Measurements from ENCODE around the gene G0S2. TPM values are rescaled to one million over a fixed set of nuclear protein-coding genes. Genes with fewer than 3 reads are reported as not detected.

G0S2 gene
- total and polyA plus RNA-seq, 8 donors, result 10.6 to 89.1 (median 36.7) TPM

DNA sequence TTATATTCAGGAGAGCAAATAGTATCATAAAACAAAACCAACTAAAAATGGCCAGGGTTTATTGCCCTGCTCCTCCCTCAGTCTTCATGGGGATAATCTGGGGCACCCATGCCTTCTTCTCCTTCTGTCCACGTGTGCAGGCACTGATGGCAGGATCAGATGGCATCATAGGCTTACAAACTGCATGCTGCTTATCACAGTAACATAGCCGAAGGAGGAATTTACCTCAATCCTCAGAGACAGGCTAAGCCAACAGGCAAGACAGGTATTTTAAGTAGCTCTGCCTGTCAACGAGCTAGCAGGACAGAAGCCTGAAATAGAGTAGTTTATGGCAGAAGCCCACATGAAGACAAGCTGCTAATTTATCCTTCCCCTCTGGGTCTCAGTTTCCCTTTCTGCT is 32.4 kb upstream of the G0S2 start:
- DNase-seq (no peak), ATAC-seq (peak; percentile 7)
- Histone ChIP-seq H3K9me3 (no peaks in the 10 kb centered on the region), H3K27ac (peak overlapping the region in 1 of 2 donors; percentile 45), H3K36me3 (peaks cover 0 to 3% of the 10 kb centered on the region in 2 donors), H3K27me3 (no peaks in the 10 kb centered on the region), H3K4me1 (peaks cover 26 to 37% of the 10 kb centered on the region in 2 donors), H3K4me3 (no peak overlapping the region)
- intact Hi-C loops (cut with DNase I), result no loop called here
- TF ChIP-seq, protein P1, sequence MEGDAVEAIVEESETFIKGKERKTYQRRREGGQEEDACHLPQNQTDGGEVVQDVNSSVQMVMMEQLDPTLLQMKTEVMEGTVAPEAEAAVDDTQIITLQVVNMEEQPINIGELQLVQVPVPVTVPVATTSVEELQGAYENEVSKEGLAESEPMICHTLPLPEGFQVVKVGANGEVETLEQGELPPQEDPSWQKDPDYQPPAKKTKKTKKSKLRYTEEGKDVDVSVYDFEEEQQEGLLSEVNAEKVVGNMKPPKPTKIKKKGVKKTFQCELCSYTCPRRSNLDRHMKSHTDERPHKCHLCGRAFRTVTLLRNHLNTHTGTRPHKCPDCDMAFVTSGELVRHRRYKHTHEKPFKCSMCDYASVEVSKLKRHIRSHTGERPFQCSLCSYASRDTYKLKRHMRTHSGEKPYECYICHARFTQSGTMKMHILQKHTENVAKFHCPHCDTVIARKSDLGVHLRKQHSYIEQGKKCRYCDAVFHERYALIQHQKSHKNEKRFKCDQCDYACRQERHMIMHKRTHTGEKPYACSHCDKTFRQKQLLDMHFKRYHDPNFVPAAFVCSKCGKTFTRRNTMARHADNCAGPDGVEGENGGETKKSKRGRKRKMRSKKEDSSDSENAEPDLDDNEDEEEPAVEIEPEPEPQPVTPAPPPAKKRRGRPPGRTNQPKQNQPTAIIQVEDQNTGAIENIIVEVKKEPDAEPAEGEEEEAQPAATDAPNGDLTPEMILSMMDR (IDR thresholded peaks at IDR 0.05), result no peak

DNA sequence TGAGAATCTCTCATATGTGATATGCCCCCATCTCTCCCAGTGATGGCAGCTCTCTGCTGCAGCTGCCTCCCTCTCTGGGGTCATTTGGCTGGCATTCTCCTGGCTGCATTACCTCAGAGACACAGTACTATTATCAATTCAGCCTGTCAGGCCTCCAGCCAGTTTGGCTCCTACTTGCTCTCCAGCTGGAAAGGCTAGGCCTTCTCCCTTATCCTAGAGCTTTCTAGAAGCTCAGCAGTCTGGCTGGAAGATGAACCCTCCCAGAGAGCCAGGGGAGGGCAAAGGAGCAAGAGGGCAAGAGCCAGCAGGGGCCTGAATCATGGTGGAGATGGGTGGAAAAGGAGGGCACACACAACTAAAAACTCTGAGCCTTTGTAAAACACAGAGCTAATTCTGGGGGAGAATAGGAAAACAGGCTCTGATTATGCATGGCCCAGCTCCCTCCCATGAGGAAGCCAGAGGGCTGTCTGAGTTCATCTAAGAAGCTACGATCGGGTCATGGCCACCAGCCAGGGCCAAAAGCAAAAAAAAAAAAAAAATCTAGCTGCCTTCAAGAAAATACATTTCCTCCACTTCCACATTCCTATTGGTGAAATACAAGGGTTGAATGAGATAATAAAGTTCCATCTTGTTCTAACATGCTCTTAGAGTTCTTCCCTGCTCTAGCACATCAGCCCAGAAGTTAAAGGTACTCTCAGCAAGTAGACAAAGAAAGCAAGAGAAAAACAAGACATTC is 31.8 kb upstream of the G0S2 start:
- H3K9me3 ChIP-seq, result no peaks in the 10 kb centered on the region
- DNase-seq (peak in 2 of 4 donors; percentile 75 to 82), ATAC-seq (peak; percentile 31)
- H3K4me1 ChIP-seq, result peaks cover 31 to 43% of the 10 kb centered on the region in 2 donors
- H3K36me3 ChIP-seq, result no peaks in the 10 kb centered on the region
- H3K27ac ChIP-seq, result peak overlapping the region; percentile 5 to 45
- H3K27me3 ChIP-seq, result no peaks in the 10 kb centered on the region
- H3K4me3 ChIP-seq, result no peak overlapping the region
- intact Hi-C loops (cut with DNase I), result no loop called here
- TF ChIP-seq, protein P1 (IDR thresholded peaks at IDR 0.05), result no peak

DNA sequence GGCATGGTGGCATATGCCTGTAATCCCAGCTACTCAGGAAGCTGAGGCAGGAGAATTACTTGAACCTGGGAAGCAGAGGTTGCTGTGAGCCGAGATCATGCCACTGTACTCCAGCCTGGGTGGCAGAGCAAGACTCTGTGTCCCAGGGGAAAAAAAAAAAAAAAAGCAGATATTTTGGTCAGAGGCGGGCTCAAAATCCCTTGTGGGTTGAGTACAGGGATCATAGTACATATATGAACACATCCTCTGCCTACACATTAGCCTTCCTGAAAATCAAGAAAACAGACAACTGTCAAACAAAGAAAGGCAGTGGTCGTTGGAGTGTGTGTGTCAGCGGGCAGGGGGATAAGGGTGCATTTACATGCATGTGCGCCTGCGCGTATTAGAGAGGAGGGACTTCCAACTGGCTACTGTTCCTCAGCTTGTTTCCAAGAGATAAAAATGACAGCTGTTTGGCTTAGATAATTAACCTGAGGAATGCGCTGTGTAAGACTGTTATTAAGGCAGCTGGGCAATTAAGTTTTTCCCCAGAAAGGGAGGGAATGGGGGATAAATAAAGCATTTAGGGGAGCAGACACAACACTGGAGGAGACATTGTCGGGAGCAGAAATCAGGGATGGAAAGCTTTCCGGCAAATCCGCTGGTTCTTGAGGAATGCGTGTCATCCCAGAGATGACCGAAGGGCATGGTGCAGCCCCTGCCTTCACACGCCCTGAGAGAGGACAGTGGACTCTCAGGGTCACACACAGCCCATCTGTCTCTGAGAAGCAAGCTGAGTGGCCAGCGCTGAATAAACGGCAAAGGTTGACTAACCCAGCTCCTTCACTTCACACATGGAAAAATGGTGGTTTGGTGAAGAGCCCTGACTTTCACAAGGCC is 29.4 kb upstream of the G0S2 start:
- Histone ChIP-seq H3K4me3 (no peak overlapping the region), H3K27me3 (no peaks in the 10 kb centered on the region), H3K9me3 (no peaks in the 10 kb centered on the region), H3K36me3 (no peaks in the 10 kb centered on the region), H3K27ac (no peak overlapping the region), H3K4me1 (peaks cover 54 to 67% of the 10 kb centered on the region in 2 donors)
- DNase-seq (peak in 2 of 4 donors; percentile 60 to 73), ATAC-seq (no peak)
- intact Hi-C loops (cut with DNase I), result no loop called here
- TF ChIP-seq, protein P1 (IDR thresholded peaks at IDR 0.05), result no peak

DNA sequence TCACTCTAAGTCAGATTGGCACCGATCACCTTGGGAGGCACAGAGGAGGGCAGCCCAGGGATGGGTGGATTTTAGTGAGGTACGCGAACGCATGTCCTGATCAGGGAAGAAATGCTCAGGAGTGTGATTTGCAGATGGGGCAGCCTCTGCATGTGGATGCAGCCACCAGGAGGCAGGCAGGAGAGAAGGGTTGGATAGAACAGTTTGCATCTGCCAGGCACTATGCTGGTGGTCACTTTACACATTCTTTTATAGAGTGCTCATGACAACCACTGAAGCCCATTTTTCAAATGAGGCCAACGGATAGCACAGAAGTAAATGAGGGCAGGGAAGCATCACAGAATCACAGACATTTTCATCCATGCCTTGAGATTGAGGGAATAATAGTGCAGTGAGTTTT is 28.7 kb upstream of the G0S2 start:
- H3K4me3 ChIP-seq, result no peak overlapping the region
- intact Hi-C loops (cut with DNase I), result no loop called here
- no peaks in the 10 kb centered on the region for H3K36me3 ChIP-seq
- H3K27me3 ChIP-seq, result no peaks in the 10 kb centered on the region
- no peak overlapping the region for H3K27ac ChIP-seq
- peaks cover 56 to 68% of the 10 kb centered on the region in 2 donors for H3K4me1 ChIP-seq
- DNase-seq, result no peak
- no peak for ATAC-seq
- TF ChIP-seq, protein P1 (IDR thresholded peaks at IDR 0.05), result no peak
- H3K9me3 ChIP-seq, result no peaks in the 10 kb centered on the region

DNA sequence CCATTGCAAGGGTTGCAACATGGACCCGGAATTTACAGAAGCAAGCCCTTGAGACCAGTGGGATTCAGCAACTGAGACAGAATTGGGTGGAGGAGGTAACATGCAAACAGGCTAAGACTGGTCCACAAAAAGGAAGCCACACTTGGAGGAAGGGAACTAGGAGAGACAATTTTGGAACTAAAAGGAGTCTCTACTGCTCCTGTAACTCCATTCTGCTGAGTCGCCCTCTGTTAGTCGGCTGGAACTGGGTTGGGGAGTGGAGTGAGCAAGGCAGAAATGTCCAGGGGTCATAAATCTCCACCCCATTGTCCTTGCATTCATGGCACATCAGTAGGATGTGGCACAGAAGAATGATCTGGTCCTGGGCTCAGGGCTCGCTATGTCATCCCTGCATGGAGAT is 28.1 kb upstream of the G0S2 start:
- Histone ChIP-seq H3K4me1 (peaks cover 53 to 69% of the 10 kb centered on the region in 2 donors), H3K9me3 (no peaks in the 10 kb centered on the region), H3K36me3 (no peaks in the 10 kb centered on the region), H3K27ac (peak overlapping the region in 1 of 2 donors; percentile 39), H3K4me3 (no peak overlapping the region), H3K27me3 (no peaks in the 10 kb centered on the region)
- TF ChIP-seq, protein P1 (IDR thresholded peaks at IDR 0.05), result no peak
- DNase-seq (no peak), ATAC-seq (no peak)
- intact Hi-C loops (cut with DNase I), result no loop called here
